ENCODE results near the gene C5orf58. TPM values are rescaled to one million over a fixed set of nuclear protein-coding genes. Genes with fewer than 3 reads are reported as not detected.

Gene C5orf58
- total and polyA plus RNA-seq, 9 of the 15 experiments (the other 6 are each of a cell fraction or from before 2014, with no cell fraction given), result 1.5 to 7.6 (median 5.3) TPM

DNA sequence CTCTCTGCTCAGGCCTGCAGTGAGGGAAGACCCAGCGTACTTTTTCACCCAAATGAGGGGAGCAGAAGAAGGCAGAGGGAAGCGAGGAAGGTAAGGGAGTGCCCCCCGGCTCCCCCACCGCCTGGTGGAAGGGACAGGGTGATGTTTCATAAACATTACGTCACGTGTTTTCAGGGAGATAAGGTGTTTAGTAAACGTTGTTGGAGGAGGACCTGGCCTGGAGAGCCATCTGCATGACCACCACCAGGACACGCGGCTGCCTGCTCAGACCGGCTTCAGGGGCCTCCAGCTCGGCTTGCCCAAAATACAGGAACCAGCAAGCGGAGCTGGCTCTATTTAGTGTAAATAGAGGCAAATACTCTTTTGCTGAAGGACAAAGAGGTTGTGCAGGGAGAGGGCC is 40.0 kb upstream of the C5orf58 start:
- ATAC-seq (peak; percentile 63), FAIRE-seq (no peak), DNase-seq (ENCODE audit: extremely low read depth in 1 of 4, low spot score in 3 of 4) (no peak)
- no peak overlapping the region for H3K4me2 ChIP-seq (ENCODE audit: insufficient read depth, low read length)
- 2% methylated on average over 9 of the region's 12 CpGs for WGBS (ENCODE audit: insufficient coverage, low coverage, missing lambda C conversion rate)
- H4K20me1 ChIP-seq (replicated peaks; ENCODE audit: control insufficient read depth, insufficient read depth, low read length), result peaks cover 3% of the 10 kb centered on the region; the same call in 1 of the 2 replicates
- no peaks in the 10 kb centered on the region for H3K36me3 ChIP-seq (ENCODE audit: control insufficient read depth, insufficient read depth, low read length)
- peaks cover 16 to 38% of the 10 kb centered on the region in 2 experiments; a peak in 4 of 5 replicates for H3K27me3 ChIP-seq (ENCODE audit: control insufficient read depth in 2 of 2, insufficient read depth in 2 of 2, low read length in 2 of 2)
- CTCF ChIA-PET (ENCODE audit: low intra/inter-chr PET ratio), result no interaction called here
- H3K4me1 ChIP-seq (replicated peaks in 1 of 2; ENCODE audit: control insufficient read depth in 2 of 2, insufficient read depth in 2 of 2, low read length in 2 of 2), result no peaks in the 10 kb centered on the region; a peak in 1 of 5 replicates
- POLR2A ChIA-PET, result interaction anchor here (0.6 kb wide), 1 partner anchor 9 kb away, joined by 3 read pairs; no protein-coding TSS in a partner anchor
- H3K79me2 ChIP-seq (ENCODE audit: control insufficient read depth, insufficient read depth, low read length), result no peaks in the 10 kb centered on the region
- H3K27ac ChIP-seq (ENCODE audit: extremely low read depth, low read depth, low read length), result no peak overlapping the region
- no TSS peak for BruUV-seq (replicated peaks)
- no peaks in the 10 kb centered on the region for H3K9me1 ChIP-seq (ENCODE audit: control insufficient read depth, insufficient read depth, low read length)
- no peak overlapping the region for H2AFZ ChIP-seq (ENCODE audit: low read depth, low read length)
- H3K9ac ChIP-seq (ENCODE audit: insufficient read depth in 1 of 2, low read depth in 2 of 2, low read length in 2 of 2), result no peak overlapping the region
- TF ChIP-seq ATF7 (IDR thresholded peaks at IDR 0.05), result peak; percentile 73; the same call in 1 of the 2 replicates
- TF ChIP-seq, protein P1, sequence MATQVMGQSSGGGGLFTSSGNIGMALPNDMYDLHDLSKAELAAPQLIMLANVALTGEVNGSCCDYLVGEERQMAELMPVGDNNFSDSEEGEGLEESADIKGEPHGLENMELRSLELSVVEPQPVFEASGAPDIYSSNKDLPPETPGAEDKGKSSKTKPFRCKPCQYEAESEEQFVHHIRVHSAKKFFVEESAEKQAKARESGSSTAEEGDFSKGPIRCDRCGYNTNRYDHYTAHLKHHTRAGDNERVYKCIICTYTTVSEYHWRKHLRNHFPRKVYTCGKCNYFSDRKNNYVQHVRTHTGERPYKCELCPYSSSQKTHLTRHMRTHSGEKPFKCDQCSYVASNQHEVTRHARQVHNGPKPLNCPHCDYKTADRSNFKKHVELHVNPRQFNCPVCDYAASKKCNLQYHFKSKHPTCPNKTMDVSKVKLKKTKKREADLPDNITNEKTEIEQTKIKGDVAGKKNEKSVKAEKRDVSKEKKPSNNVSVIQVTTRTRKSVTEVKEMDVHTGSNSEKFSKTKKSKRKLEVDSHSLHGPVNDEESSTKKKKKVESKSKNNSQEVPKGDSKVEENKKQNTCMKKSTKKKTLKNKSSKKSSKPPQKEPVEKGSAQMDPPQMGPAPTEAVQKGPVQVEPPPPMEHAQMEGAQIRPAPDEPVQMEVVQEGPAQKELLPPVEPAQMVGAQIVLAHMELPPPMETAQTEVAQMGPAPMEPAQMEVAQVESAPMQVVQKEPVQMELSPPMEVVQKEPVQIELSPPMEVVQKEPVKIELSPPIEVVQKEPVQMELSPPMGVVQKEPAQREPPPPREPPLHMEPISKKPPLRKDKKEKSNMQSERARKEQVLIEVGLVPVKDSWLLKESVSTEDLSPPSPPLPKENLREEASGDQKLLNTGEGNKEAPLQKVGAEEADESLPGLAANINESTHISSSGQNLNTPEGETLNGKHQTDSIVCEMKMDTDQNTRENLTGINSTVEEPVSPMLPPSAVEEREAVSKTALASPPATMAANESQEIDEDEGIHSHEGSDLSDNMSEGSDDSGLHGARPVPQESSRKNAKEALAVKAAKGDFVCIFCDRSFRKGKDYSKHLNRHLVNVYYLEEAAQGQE (IDR thresholded peaks at IDR 0.05; ENCODE audit: borderline replicate concordance), result peak; percentile 16; the same call in 1 of the 2 replicates
- TF ChIP-seq, protein P1 (CRISPR knock-in tag; IDR thresholded peaks at IDR 0.05; ENCODE audit: low read depth), result no peak
- TF ChIP-seq ZNF318 (IDR thresholded peaks at IDR 0.05; ENCODE audit: borderline replicate concordance in 1 of 2, low read depth in 1 of 2), result no peak
- no peak overlapping the region for H3K4me3 ChIP-seq
- intact Hi-C loops (cut with micrococcal nuclease) (no loop called here), in situ Hi-C loops (cut with MboI) (no loop called here)
- no peaks in the 10 kb centered on the region; the same call in 1 of the 2 replicates for H3K9me3 ChIP-seq (replicated peaks; ENCODE audit: control insufficient read depth, insufficient read depth, low read depth, low read length)
